ENCODE data around the gene ATP8B1. TPM values are rescaled to one million over a fixed set of nuclear protein-coding genes. Genes with fewer than 3 reads are reported as not detected.

Gene ATP8B1
- total RNA-seq, 4 donors from 2014 or later = 1.6 to 4.2 (median 2.6) TPM

GRCh38 chr18:57809190-57809589 lies 6.1 kb upstream of the ATP8B1 start:
- intact Hi-C loops (cut with DNase I; ENCODE audit: low total_unique reads) = no loop called here

GRCh38 chr18:57807336-57808117 lies 4.4 kb upstream of the ATP8B1 start:
- in situ Hi-C loops (cut with MboI; ENCODE audit: low sequenced_read_pairs in 4 of 4) = loop anchor here in 1 of 4 donors (25.0 kb wide), 1 partner anchor 170 kb away; no protein-coding TSS in a partner anchor
- no peak overlapping the region for H3K4me3 ChIP-seq
- no peaks in the 10 kb centered on the region for H3K36me3 ChIP-seq
- no peaks in the 10 kb centered on the region for H3K9me3 ChIP-seq
- no peak for TF ChIP-seq POLR2A (IDR thresholded peaks at IDR 0.05)
- TF ChIP-seq CTCF (IDR thresholded peaks at IDR 0.05 in 4 of 5, conservative IDR thresholded peaks at IDR 0.05 in 1 of 5) = no peak
- intact Hi-C loops (cut with DNase I; ENCODE audit: low total_unique reads) = no loop called here
- H3K4me1 ChIP-seq = peaks cover 12 to 22% of the 10 kb centered on the region in 2 donors
- DNase-seq (no peak), ATAC-seq (no peak)
- H3K27ac ChIP-seq = peak overlapping the region in 2 of 4 donors; percentile 24 to 49
- no peaks in the 10 kb centered on the region for H3K27me3 ChIP-seq

More at GRCh38 chr18:57809190-57809589, 6.1 kb upstream of the ATP8B1 start:
- TF ChIP-seq POLR2A (IDR thresholded peaks at IDR 0.05) (no peak), CTCF (IDR thresholded peaks at IDR 0.05 in 4 of 5, conservative IDR thresholded peaks at IDR 0.05 in 1 of 5) (no peak)
- H3K36me3 ChIP-seq = no peaks in the 10 kb centered on the region
- H3K27ac ChIP-seq = no peak overlapping the region
- H3K4me3 ChIP-seq = no peak overlapping the region
- H3K9me3 ChIP-seq = no peaks in the 10 kb centered on the region
- peaks cover 11 to 12% of the 10 kb centered on the region in 2 donors for H3K4me1 ChIP-seq
- no peaks in the 10 kb centered on the region for H3K27me3 ChIP-seq
- DNase-seq (no peak), ATAC-seq (no peak)
- in situ Hi-C loops (cut with MboI; ENCODE audit: low sequenced_read_pairs in 4 of 4) = loop anchor here in 1 of 4 donors (25.0 kb wide), 1 partner anchor 172 kb away; no protein-coding TSS in a partner anchor

- peaks cover 12 to 28% of the 10 kb centered on the region in 2 donors for H3K4me1 ChIP-seq
- in situ Hi-C loops (cut with MboI; ENCODE audit: low sequenced_read_pairs in 4 of 4) = loop anchor here in 1 of 4 donors (25.0 kb wide), 1 partner anchor 170 kb away; no protein-coding TSS in a partner anchor
- H3K27me3 ChIP-seq = no peaks in the 10 kb centered on the region
- DNase-seq (peak in 1 of 2 donors; percentile 37), ATAC-seq (peak in 1 of 2 donors; percentile 22)
- H3K36me3 ChIP-seq = no peaks in the 10 kb centered on the region
- no peaks in the 10 kb centered on the region for H3K9me3 ChIP-seq
- peak overlapping the region in 2 of 4 donors; percentile 24 to 49 for H3K27ac ChIP-seq
- H3K4me3 ChIP-seq = no peak overlapping the region
- intact Hi-C loops (cut with DNase I; ENCODE audit: low total_unique reads) = no loop called here
- no peak for TF ChIP-seq CTCF (IDR thresholded peaks at IDR 0.05 in 4 of 5, conservative IDR thresholded peaks at IDR 0.05 in 1 of 5)
- no peak for TF ChIP-seq POLR2A (IDR thresholded peaks at IDR 0.05)
Measured at GRCh38 chr18:57806978-57807285, 3.8 kb upstream of the ATP8B1 start.

GRCh38 chr18:57806201-57806977 lies 3.3 kb upstream of the ATP8B1 start:
- no peaks in the 10 kb centered on the region for H3K36me3 ChIP-seq
- in situ Hi-C loops (cut with MboI; ENCODE audit: low sequenced_read_pairs in 4 of 4) (loop anchor here in 1 of 4 donors (25.0 kb wide), 1 partner anchor 169 kb away; no protein-coding TSS in a partner anchor), intact Hi-C loops (cut with DNase I; ENCODE audit: low total_unique reads) (no loop called here)
- no peak overlapping the region for H3K27ac ChIP-seq
- H3K4me1 ChIP-seq = peaks cover 12 to 33% of the 10 kb centered on the region in 2 donors
- H3K4me3 ChIP-seq = no peak overlapping the region
- TF ChIP-seq POLR2A (IDR thresholded peaks at IDR 0.05) = no peak
- TF ChIP-seq CTCF (IDR thresholded peaks at IDR 0.05 in 4 of 5, conservative IDR thresholded peaks at IDR 0.05 in 1 of 5) = no peak
- H3K27me3 ChIP-seq = no peaks in the 10 kb centered on the region
- H3K9me3 ChIP-seq = no peaks in the 10 kb centered on the region
- no peak for ATAC-seq
- DNase-seq = no peak

All from gastrocnemius medialis (tissue), 4 donors.